ENCODE data around the gene ACBD6.
"Not testable (repeated sequence)": the region's sequence is repeated elsewhere in the genome, so short reads cannot be mapped to it uniquely, and the experiment has no call there.

Gene ACBD6

GRCh38 chr1:180489976-180490375, 12.4 kb downstream of the ACBD6 start:
- no peak for DNase-seq (ENCODE audit: low read depth, low spot score)

DNA sequence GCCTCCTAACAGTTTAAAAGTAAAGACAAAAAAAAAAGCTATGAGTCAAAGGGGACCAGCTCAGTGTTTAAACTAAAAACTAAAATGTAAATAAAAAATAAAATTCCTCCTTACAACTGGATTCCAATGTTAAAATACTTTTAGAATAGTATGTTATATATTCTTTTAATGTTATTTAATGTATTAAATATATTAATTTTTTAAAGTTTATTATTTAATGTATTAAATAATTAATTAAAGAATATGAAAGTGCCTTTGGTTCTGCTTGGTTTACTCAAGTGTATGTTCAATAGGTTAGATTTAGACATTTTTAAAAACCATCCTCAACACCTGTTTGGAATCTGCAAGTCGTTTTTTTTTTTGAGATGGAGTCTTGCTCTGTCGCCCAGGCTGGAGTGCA, 13.1 kb downstream of the ACBD6 start:
- no peak for DNase-seq (ENCODE audit: low read depth, low spot score)

GRCh38 chr1:180488661-180489060, 13.7 kb downstream of the ACBD6 start:
- no peak for DNase-seq (ENCODE audit: low read depth, low spot score)

DNA sequence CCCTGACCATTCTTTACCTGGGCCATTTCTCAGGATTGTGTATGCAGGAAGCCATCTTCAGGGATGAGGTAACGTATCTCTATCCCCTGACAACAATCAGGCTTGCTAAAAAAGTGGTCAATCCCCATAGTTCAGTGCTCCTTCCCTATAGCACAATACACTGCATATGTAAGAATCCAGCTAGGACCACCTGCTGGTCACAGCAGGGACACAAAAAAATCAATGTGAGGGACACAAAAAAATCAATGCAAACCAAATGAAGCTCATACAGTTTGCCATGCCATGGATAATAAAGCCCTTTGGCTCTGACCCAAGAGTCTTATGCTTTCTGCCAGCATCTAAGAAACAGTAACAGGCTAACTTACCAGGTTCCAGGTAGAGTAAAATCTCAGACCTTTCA, 16.3 kb downstream of the ACBD6 start:
- DNase-seq (ENCODE audit: low read depth, low spot score): no peak

DNA sequence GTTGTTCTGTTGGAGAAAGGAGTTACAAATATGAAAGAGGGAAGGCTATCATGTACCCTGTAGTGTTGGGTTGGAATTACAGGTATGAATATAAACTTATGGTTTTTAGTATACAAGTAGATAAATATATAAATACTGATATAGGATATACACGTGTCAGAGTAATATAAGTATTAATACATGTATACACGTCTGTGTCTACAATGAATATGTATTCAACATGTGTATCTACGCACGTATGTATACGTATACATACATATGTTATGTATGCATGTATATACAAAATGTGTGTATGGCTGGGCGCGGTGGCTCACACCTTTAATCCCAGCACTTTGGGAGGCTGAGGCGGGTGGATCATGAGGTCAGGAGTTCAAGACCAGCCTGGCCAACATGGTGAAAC, 17.9 kb downstream of the ACBD6 start:
- no peak for DNase-seq (ENCODE audit: low read depth, low spot score)

DNA sequence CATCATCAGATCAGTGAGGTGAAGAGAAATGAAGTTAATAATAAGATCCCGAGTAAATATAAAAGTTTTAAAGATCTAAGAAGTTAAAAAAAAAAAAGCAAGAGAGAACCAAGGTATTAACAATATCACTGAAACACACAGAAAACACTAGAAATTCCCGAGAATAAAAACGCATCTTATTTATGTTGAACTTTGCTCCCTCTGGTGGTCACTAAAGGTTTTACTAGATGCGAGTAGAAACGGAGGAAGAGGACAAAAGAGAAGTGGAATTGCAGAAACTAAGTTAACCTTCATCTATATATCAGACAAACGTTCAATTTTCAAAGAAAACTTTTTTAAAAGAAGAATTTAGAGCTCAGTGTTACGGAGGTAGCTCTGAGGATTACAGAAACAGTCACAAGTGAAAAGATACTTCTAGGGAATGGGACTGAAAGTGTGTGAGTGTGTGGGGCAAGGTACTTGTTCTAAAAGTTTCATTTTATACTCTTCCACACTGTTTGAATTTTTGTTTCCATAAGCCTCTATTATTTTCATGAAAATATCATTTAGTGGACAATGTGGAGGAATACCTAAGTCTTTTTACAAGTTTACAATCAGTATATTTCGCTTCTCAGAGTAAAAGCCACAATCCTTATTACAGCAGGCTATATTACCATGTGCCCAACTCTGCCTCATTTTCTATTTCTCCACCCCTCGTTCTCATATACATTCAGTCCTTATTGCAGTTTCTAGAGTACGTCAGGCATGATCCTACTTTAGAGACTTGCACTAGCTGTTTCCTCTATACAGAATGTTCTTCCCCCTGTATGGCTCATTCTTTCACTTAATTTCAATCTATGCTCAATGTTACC, 19.7 kb downstream of the ACBD6 start:
- DNase-seq (ENCODE audit: low read depth, low spot score): no peak

DNA sequence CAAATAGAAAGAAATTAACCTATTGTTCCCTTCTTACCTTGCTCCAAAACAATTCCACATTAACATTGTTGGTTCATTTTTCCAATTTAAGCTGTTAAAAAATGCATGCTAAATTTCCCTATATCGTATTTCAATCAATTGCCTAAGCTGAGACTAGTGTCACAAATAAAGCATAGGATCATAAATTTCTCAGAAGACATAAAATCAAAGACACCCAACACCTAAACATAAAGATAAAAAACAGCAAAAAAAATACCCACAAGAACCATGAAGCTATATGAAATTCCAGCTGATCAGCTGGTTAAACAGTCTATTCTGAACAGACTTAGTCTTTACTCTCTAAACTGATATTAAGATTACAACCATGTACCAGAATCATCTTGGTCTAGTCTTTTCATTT, 32.3 kb downstream of the ACBD6 start:
- DNase-seq (ENCODE audit: low read depth, low spot score): no peak

DNA sequence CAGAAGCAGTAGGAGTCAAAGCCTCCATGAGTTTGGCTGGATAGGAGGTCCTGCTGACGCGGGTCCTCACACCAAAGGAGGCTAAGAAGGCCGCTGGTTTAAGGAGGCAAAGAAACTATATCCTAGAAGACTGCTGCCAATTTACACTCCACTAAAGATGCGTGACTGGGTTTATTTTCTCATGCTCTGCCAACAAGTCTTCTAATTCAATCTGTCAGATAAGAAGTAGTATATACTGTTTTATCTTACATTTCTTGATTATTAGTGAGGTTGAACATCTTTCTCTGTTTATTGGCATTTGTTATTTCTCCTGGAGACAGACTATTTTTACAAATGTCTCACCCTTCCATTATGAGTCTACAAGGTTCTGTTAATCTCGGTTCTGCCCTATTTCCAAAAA, 34.1 kb downstream of the ACBD6 start:
- DNase-seq (ENCODE audit: low read depth, low spot score): no peak

DNA sequence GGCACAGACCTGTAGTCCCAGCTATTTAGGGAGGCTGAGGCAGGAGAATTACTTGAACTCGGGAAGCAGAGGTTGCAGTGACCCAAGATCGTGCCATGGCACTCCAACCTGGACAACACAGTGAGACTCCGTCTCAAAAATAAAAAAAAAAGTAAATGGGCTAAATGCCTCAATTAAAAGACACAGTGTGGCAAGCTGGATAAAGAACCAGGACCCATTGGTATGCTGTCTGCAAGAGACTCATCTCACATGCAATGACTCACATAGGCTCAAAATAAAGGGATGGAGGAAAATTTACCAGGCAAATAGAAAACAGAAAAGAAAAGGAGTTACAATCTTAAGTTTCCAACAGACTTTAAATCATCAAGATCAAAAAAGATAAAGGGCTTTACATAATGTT, 40.3 kb downstream of the ACBD6 start:
- no peak for DNase-seq (ENCODE audit: low read depth, low spot score)

GRCh38 chr1:180461682-180462081, 40.7 kb downstream of the ACBD6 start:
- not testable (repeated sequence) for DNase-seq (ENCODE audit: low read depth, low spot score)

- no peak for DNase-seq (ENCODE audit: low read depth, low spot score)
These were observed 43.6 kb downstream of the ACBD6 start for GRCh38 chr1:180458807-180459206.

- no peak for DNase-seq (ENCODE audit: low read depth, low spot score)
These were observed 46.2 kb downstream of the ACBD6 start for GRCh38 chr1:180456191-180456590.

DNA sequence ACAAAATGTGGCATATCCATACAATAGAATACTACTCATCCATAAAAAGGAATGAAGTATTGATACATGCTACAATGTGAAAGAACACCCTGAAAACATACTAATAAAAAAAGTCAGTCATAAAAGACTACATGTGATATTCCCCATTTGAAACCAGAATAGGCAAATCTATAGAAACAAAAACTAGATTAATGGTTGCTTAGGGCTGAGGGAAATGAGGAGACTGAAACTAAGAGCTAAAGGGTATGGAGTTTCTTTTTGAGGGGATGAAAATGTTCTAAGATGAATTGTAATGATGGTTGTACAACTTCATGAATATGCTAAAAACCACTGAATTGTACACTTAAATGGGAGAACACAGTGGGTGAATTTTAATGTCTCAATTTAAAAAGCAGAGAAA, 50.9 kb downstream of the ACBD6 start:
- no peak for DNase-seq (ENCODE audit: low read depth, low spot score)

DNA sequence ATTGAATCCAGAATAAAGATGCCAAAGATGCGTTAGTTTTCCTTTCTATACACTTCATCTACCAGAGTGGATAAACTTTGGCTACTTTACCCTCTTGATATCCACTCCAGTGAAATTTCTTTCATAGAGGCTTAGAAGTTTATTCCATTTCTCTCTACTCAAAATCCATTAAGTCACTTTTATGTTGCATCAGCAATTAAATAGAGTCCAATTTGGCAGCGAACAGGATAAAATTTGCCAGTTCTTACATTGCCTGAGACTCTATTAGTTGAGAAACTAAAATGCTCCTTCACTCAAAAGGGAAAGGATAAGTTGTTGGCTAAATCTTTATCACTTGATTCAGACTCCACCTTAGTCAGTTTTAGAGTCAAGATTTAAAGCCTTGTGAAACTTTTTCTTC, 57.9 kb downstream of the ACBD6 start:
- DNase-seq (ENCODE audit: low read depth, low spot score): no peak

GRCh38 chr1:180440335-180440734, 62.0 kb downstream of the ACBD6 start:
- DNase-seq (ENCODE audit: low read depth, low spot score): no peak

- DNase-seq (ENCODE audit: low read depth, low spot score): no peak
These were observed 66.8 kb downstream of the ACBD6 start for GRCh38 chr1:180435566-180435965.

GRCh38 chr1:180433873-180434272, 68.5 kb downstream of the ACBD6 start:
- DNase-seq (ENCODE audit: low read depth, low spot score): peak; percentile 54

GRCh38 chr1:180431683-180432082, 70.7 kb downstream of the ACBD6 start:
- no peak for DNase-seq (ENCODE audit: low read depth, low spot score)

- DNase-seq (ENCODE audit: low read depth, low spot score): no peak
These were observed 73.3 kb downstream of the ACBD6 start for GRCh38 chr1:180428782-180429695.

GRCh38 chr1:180425952-180426351, 76.4 kb downstream of the ACBD6 start:
- DNase-seq (ENCODE audit: low read depth, low spot score): no peak

GRCh38 chr1:180424848-180425457, 77.4 kb downstream of the ACBD6 start:
- DNase-seq (ENCODE audit: low read depth, low spot score): peak; percentile 6

DNA sequence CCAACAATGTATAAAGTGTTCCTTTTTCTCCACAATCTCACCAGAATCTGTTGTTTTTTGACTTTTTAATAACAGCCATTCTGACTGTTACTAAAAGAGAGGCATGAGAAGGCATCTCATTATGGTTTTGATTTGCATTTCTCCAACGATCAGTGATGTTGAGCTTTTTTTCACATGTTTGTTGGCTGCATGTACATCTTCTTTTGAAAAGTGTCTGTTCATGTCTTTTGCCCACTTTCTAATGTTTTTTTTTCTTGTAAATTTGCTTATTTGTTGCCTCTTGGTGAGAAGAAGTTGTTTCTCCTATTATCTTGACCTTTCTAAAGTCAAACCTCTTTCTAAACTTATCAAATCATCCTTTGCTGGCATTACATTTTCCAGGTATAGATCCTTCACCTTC, 80.8 kb downstream of the ACBD6 start:
- no peak for DNase-seq (ENCODE audit: low read depth, low spot score)

Data from ELF-1 (cell line).